Ectodermal cell (in vitro differentiated cells): ENCODE measurements around the gene ARNT2.

ENCODE experiments used
- H3K27ac ChIP-seq: 2 replicates; pipeline ENCODE4 v1.7.0; 2013; ENCODE audit warnings: mild to moderate bottlenecking, low read depth, low read length; ENCODE audit not compliant: insufficient read depth, poor library complexity, severe bottlenecking
- H3K27me3 ChIP-seq: 2 replicates; pipeline ENCODE4 v1.7.0; 2013; ENCODE audit warnings: mild to moderate bottlenecking, low read length; ENCODE audit not compliant: insufficient read depth, control insufficient read depth, poor library complexity, severe bottlenecking
- H3K36me3 ChIP-seq: one replicate; pipeline ENCODE4 v1.7.0; 2013; ENCODE audit warnings: low read length; ENCODE audit not compliant: control insufficient read depth, insufficient read depth
- H3K4me1 ChIP-seq: one replicate; pipeline ENCODE4 v1.7.0; 2013; ENCODE audit warnings: low read length; ENCODE audit not compliant: control insufficient read depth, insufficient read depth
- H3K4me3 ChIP-seq: 2 replicates; pipeline ENCODE4 v1.7.0; 2013; ENCODE audit warnings: low read depth, low read length, control low read depth; ENCODE audit not compliant: insufficient read depth
- H3K9me3 ChIP-seq: 2 replicates; pipeline ENCODE4 v1.7.0; 2013; ENCODE audit warnings: mild to moderate bottlenecking, low read length, moderate library complexity; ENCODE audit not compliant: control insufficient read depth
- WGBS, 2 experiments: methylation state at CpG; one replicate each; pipeline ENCODE4 v1.1.7; 2013; ENCODE audit warnings: missing lambda C conversion rate in 2 of 2; 5-methylcytosine and 5-hydroxymethylcytosine counted together

ARNT2 gene

GRCh38 chr15:80527406-80527805 lies 123.2 kb downstream of the ARNT2 start:
- H3K4me1 ChIP-seq = no peaks in the 10 kb centered on the region
- H3K27me3 ChIP-seq = no peaks in the 10 kb centered on the region
- H3K4me3 ChIP-seq = no peak overlapping the region
- H3K36me3 ChIP-seq = no peaks in the 10 kb centered on the region
- no peak overlapping the region for H3K27ac ChIP-seq
- no peaks in the 10 kb centered on the region for H3K9me3 ChIP-seq

- H3K36me3 ChIP-seq = no peaks in the 10 kb centered on the region
Measured at GRCh38 chr15:80527961-80528360, 123.8 kb downstream of the ARNT2 start.

GRCh38 chr15:80530737-80531365 lies 126.7 kb downstream of the ARNT2 start:
- Histone ChIP-seq H3K27me3 (no peaks in the 10 kb centered on the region), H3K27ac (no peak overlapping the region), H3K36me3 (no peaks in the 10 kb centered on the region), H3K9me3 (peaks cover 3% of the 10 kb centered on the region), H3K4me1 (no peaks in the 10 kb centered on the region), H3K4me3 (no peak overlapping the region)
- 94 to 97% methylated on average over 5 of the region's 5 CpGs for WGBS, 2 experiments

More at GRCh38 chr15:80527961-80528360, 123.8 kb downstream of the ARNT2 start:
- Histone ChIP-seq H3K27ac (no peak overlapping the region), H3K4me3 (no peak overlapping the region), H3K9me3 (no peaks in the 10 kb centered on the region), H3K27me3 (no peaks in the 10 kb centered on the region), H3K4me1 (no peaks in the 10 kb centered on the region)
- WGBS, 2 experiments = 93 to 95% methylated on average over 5 of the region's 5 CpGs

- H3K4me3 ChIP-seq = no peak overlapping the region
- H3K36me3 ChIP-seq = no peaks in the 10 kb centered on the region
- peaks cover 3% of the 10 kb centered on the region for H3K9me3 ChIP-seq
- no peak overlapping the region for H3K27ac ChIP-seq
- WGBS, 2 experiments = 91 to 94% methylated on average over 3 of the region's 3 CpGs
- H3K4me1 ChIP-seq = no peaks in the 10 kb centered on the region
- no peaks in the 10 kb centered on the region for H3K27me3 ChIP-seq
Measured at GRCh38 chr15:80531388-80531787, 127.2 kb downstream of the ARNT2 start.

GRCh38 chr15:80531796-80532195 lies 127.6 kb downstream of the ARNT2 start:
- WGBS, 2 experiments = 88 to 90% methylated on average over 7 of the region's 7 CpGs

DNA sequence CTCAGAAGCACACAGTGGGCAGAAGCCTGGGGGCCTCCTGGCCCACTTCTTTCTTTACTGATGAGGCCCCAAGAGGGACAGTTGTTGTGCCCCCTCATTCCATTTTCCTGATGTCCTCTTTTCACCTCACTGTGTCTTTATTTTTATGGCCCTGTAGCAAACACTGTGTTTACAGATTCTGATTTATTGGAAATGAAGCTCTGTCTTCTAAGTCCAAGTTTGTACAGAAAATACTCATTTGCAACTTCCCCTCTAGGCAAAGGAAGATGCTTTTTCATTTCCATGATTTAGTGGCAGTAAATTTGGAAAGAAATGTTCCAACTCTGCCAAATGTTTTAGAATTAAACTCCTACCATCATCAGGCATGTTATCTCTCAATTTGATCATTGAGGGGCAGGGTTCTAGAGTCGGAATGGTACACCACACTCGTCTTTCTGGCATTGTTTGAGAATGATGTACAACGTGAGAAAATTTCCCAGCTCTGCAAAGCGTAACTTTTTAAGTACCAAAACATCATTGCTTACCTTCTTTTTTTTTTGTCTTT lies 129.7 kb downstream of the ARNT2 start:
- Histone ChIP-seq H3K36me3 (no peaks in the 10 kb centered on the region), H3K27ac (no peak overlapping the region), H3K27me3 (no peaks in the 10 kb centered on the region), H3K4me1 (no peaks in the 10 kb centered on the region), H3K4me3 (no peak overlapping the region), H3K9me3 (peaks cover 3% of the 10 kb centered on the region)
- 91 to 100% methylated on average over 3 to 4 of the region's 4 CpGs for WGBS, 2 experiments

More at GRCh38 chr15:80531796-80532195, 127.6 kb downstream of the ARNT2 start:
- Histone ChIP-seq H3K27me3 (no peaks in the 10 kb centered on the region), H3K4me1 (no peaks in the 10 kb centered on the region), H3K4me3 (no peak overlapping the region), H3K9me3 (peaks cover 3% of the 10 kb centered on the region), H3K36me3 (no peaks in the 10 kb centered on the region), H3K27ac (no peak overlapping the region)

- H3K36me3 ChIP-seq = no peaks in the 10 kb centered on the region
- WGBS, 2 experiments = 70 to 76% methylated on average over 5 of the region's 5 CpGs
- no peak overlapping the region for H3K4me3 ChIP-seq
- H3K27me3 ChIP-seq = no peaks in the 10 kb centered on the region
- H3K9me3 ChIP-seq = peaks cover 3% of the 10 kb centered on the region
- H3K27ac ChIP-seq = no peak overlapping the region
- no peaks in the 10 kb centered on the region for H3K4me1 ChIP-seq
Measured at GRCh38 chr15:80536231-80536630, 132.0 kb downstream of the ARNT2 start.

- H3K36me3 ChIP-seq = no peaks in the 10 kb centered on the region
- H3K27ac ChIP-seq = no peak overlapping the region
- H3K4me1 ChIP-seq = no peaks in the 10 kb centered on the region
- 71 to 86% methylated on average over 2 of the region's 2 CpGs for WGBS, 2 experiments
- peaks cover 3% of the 10 kb centered on the region for H3K9me3 ChIP-seq
- H3K4me3 ChIP-seq = no peak overlapping the region
- no peaks in the 10 kb centered on the region for H3K27me3 ChIP-seq
Measured at GRCh38 chr15:80536716-80537115, 132.5 kb downstream of the ARNT2 start.

DNA sequence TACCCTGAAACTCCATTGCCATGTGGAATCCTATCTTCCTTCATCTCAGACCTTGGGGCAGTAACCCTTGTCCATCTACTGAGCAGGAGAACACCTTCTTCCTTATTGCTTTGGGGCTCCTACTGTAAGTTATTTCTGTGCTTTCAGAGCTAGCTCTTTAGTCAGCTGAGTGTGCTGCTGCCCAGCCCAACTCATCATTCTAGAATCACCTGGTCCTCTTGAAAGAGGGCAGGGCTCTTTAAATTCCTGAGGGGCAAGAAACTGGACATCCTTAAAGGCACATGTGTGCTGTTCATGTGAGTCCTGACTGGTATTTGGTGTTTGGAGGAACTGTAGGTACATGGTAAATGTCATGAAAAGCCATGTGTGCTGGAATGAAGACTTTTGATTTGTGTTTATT lies 140.9 kb downstream of the ARNT2 start:
- H3K4me1 ChIP-seq = no peaks in the 10 kb centered on the region
- no peaks in the 10 kb centered on the region for H3K9me3 ChIP-seq
- H3K36me3 ChIP-seq = no peaks in the 10 kb centered on the region
- H3K4me3 ChIP-seq = no peak overlapping the region
- no peaks in the 10 kb centered on the region for H3K27me3 ChIP-seq
- no peak overlapping the region for H3K27ac ChIP-seq

- H3K4me1 ChIP-seq = no peaks in the 10 kb centered on the region
- no peaks in the 10 kb centered on the region for H3K9me3 ChIP-seq
- no peak overlapping the region for H3K4me3 ChIP-seq
- 93 to 94% methylated on average over 2 of the region's 2 CpGs for WGBS, 2 experiments
- no peak overlapping the region for H3K27ac ChIP-seq
- no peaks in the 10 kb centered on the region for H3K36me3 ChIP-seq
- H3K27me3 ChIP-seq = no peaks in the 10 kb centered on the region
Measured at GRCh38 chr15:80547264-80547663, 143.1 kb downstream of the ARNT2 start.
